Transverse colon (tissue), 4 donors: Measurements from ENCODE around the gene FIGLA.

Experiments
- EP300 ChIP-seq: sonication (generic); formaldehyde crosslinking; IDR thresholded peaks from one replicate; pipeline ENCODE4 v1.6.1; 2017; ENCODE audit warnings: antibody characterized with exemption, low read depth
- POLR2A ChIP-seq: fragments of 450-650 bp; IDR thresholded peaks from one replicate; pipeline ENCODE4 v1.6.1; 2016; ENCODE audit warnings: antibody characterized with exemption, mild to moderate bottlenecking, moderate library complexity
- POLR2AphosphoS5 ChIP-seq, 3 donors: sonication (generic); formaldehyde crosslinking; IDR thresholded peaks; one replicate each; pipeline ENCODE4 v1.6.1; 2016; ENCODE audit warnings: antibody characterized with exemption in 3 of 3
- TF ChIP-seq, protein P1 (sequence below), 5 experiments: fragments of 200-600 bp in 3 of 5; fragments of 450-650 bp in 2 of 5; sonication (generic) in 3 of 5; IDR thresholded peaks; 1 replicate in 2 of 5; 2 replicates in 3 of 5; pipeline ENCODE4 v1.5.1; 2016 to 2017; ENCODE audit warnings: antibody characterized with exemption in 5 of 5, inconsistent platforms in 3 of 5, mild to moderate bottlenecking in 2 of 5, moderate library complexity in 1 of 5

DNA sequence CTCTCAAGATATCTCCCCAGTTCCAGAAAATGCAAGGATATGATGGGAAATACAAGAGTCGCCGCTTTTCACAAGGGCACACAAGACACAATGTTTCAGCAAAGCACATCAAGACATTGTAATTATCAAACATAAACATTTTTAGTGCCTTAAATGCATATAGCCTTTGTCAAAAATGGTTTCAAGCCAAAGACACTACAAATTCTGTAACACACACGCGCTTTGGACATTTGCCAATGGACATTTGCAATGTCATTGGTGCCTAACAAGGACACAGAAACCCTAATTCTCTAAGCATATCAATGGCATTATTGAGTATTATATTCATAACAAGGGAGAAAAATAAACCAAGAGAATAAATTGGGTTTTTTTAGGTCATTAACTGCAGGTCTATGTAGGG lies 38.6 kb downstream of the FIGLA start:
- TF ChIP-seq, protein P1, sequence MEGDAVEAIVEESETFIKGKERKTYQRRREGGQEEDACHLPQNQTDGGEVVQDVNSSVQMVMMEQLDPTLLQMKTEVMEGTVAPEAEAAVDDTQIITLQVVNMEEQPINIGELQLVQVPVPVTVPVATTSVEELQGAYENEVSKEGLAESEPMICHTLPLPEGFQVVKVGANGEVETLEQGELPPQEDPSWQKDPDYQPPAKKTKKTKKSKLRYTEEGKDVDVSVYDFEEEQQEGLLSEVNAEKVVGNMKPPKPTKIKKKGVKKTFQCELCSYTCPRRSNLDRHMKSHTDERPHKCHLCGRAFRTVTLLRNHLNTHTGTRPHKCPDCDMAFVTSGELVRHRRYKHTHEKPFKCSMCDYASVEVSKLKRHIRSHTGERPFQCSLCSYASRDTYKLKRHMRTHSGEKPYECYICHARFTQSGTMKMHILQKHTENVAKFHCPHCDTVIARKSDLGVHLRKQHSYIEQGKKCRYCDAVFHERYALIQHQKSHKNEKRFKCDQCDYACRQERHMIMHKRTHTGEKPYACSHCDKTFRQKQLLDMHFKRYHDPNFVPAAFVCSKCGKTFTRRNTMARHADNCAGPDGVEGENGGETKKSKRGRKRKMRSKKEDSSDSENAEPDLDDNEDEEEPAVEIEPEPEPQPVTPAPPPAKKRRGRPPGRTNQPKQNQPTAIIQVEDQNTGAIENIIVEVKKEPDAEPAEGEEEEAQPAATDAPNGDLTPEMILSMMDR (IDR thresholded peaks at IDR 0.05): no peak
- TF ChIP-seq POLR2A (no peak), POLR2AphosphoS5 (IDR thresholded peaks at IDR 0.05) (no peak), EP300 (no peak)
